ENCODE results near the gene ZNF518A. TPM values are rescaled to one million over a fixed set of nuclear protein-coding genes. Genes with fewer than 3 reads are reported as not detected.
A peak's percentile ranks its signal among the peaks of the same experiment; 100 is the strongest.

Gene ZNF518A
- total and polyA plus RNA-seq, 9 of the 15 experiments (the other 6 are each of a cell fraction or from before 2014, with no cell fraction given) = 6.3 to 30.0 (median 17.4) TPM

- TF ChIP-seq ARID4B (CRISPR knock-in tag; IDR thresholded peaks at IDR 0.05) = no peak
- no peak for TF ChIP-seq ZBTB43 (CRISPR knock-in tag; IDR thresholded peaks at IDR 0.05)
- no peak for TF ChIP-seq RAD51 (IDR thresholded peaks at IDR 0.05; ENCODE audit: borderline replicate concordance, low read depth)
- TF ChIP-seq, protein P1, sequence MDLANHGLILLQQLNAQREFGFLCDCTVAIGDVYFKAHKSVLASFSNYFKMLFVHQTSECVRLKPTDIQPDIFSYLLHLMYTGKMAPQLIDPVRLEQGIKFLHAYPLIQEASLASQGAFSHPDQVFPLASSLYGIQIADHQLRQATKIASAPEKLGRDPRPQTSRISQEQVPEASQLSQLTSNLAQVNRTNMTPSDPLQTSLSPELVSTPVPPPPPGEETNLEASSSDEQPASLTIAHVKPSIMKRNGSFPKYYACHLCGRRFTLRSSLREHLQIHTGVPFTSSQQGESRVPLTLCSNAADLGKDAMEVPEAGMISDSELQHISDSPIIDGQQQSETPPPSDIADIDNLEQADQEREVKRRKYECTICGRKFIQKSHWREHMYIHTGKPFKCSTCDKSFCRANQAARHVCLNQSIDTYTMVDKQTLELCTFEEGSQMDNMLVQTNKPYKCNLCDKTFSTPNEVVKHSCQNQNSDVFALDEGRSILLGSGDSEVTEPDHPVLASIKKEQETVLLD (IDR thresholded peaks at IDR 0.05) = no peak
- TF ChIP-seq SIRT6 (IDR thresholded peaks at IDR 0.05; ENCODE audit: low read depth, low read length) = no peak
- 0 out of 2 replicates have a peak, but pooled peaks have one; percentile 5 for TF ChIP-seq CREM (IDR thresholded peaks at IDR 0.05; ENCODE audit: low read depth)
- peak; percentile 71 for TF ChIP-seq DPF2 (IDR thresholded peaks at IDR 0.05)
- TF ChIP-seq TEAD1 (CRISPR knock-in tag; IDR thresholded peaks at IDR 0.05) = 0 out of 4 replicates have a peak, but pooled peaks of 1 of the 2 experiments have one; percentile 32
- TF ChIP-seq ZNF444 (CRISPR knock-in tag; IDR thresholded peaks at IDR 0.05) = no peak
- no peak for TF ChIP-seq TBL1XR1 (IDR thresholded peaks at IDR 0.05; ENCODE audit: low read length in 2 of 2)
- no peak for TF ChIP-seq IRF2 (CRISPR knock-in tag; IDR thresholded peaks at IDR 0.05)
- TF ChIP-seq JUNB (CRISPR knock-in tag; conservative IDR thresholded peaks at IDR 0.05) = no peak
- TF ChIP-seq, protein P2, sequence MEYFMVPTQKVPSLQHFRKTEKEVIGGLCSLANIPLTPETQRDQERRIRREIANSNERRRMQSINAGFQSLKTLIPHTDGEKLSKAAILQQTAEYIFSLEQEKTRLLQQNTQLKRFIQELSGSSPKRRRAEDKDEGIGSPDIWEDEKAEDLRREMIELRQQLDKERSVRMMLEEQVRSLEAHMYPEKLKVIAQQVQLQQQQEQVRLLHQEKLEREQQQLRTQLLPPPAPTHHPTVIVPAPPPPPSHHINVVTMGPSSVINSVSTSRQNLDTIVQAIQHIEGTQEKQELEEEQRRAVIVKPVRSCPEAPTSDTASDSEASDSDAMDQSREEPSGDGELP (CRISPR knock-in tag; IDR thresholded peaks at IDR 0.05; ENCODE audit: borderline replicate concordance) = peak; percentile 75
- TF ChIP-seq DMBX1 (CRISPR knock-in tag; IDR thresholded peaks at IDR 0.05; ENCODE audit: borderline replicate concordance) = peak; percentile 56; the same call in 1 of the 2 replicates
- peak in 1 of 2 experiments; percentile 8; a peak in 1 of 4 replicates for TF ChIP-seq RAD21 (CRISPR knock-in tag; conservative IDR thresholded peaks at IDR 0.05 in 1 of 2, IDR thresholded peaks at IDR 0.05 in 1 of 2)
- TF ChIP-seq TRIM28 (IDR thresholded peaks at IDR 0.05) = no peak
- no peak for TF ChIP-seq ZNF174 (CRISPR knock-in tag; IDR thresholded peaks at IDR 0.05)
- no peak for TF ChIP-seq SRSF1 (IDR thresholded peaks at IDR 0.05; ENCODE audit: low read depth, low read length)
- TF ChIP-seq NR4A1 (CRISPR knock-in tag; IDR thresholded peaks at IDR 0.05) = no peak
- TF ChIP-seq NR4A1 (tag; IDR thresholded peaks at IDR 0.05) = 0 out of 2 replicates have a peak, but pooled peaks have one; percentile 54
Measured at GRCh38 chr10:96124230-96125141, 5.6 kb upstream of the ZNF518A start (continued).
